Osteoblast (primary cell): ENCODE results near the gene P2RX6. TPM values are rescaled to one million over a fixed set of nuclear protein-coding genes. Genes with fewer than 3 reads are reported as not detected.

Experiments
- DNase-seq: peaks from one replicate; pipeline ENCODE4 v3.0.0; 2011; ENCODE audit warnings: low spot score, mixed read lengths; ENCODE audit not compliant: insufficient read length; ENCODE audit errors: missing footprints
- H2AFZ ChIP-seq: 2 replicates; pipeline ENCODE4 v1.6.0; 2011; ENCODE audit warnings: mild to moderate bottlenecking, low read length
- H3K27ac ChIP-seq: 2 replicates; pipeline ENCODE4 v1.5.1; 2011; ENCODE audit warnings: mild to moderate bottlenecking, low read depth, low read length, moderate library complexity
- H3K27me3 ChIP-seq: 2 replicates; pipeline ENCODE4 v1.6.0; 2012; ENCODE audit warnings: mild to moderate bottlenecking, control low read depth, inconsistent platforms, low read length, moderate library complexity; ENCODE audit not compliant: insufficient read depth
- H3K36me3 ChIP-seq: 2 replicates; pipeline ENCODE4 v1.5.1; 2011; ENCODE audit warnings: mild to moderate bottlenecking, low read length, control low read depth, moderate library complexity; ENCODE audit not compliant: insufficient read depth
- H3K4me1 ChIP-seq: 2 replicates; pipeline ENCODE4 v1.5.1; 2011; ENCODE audit warnings: mild to moderate bottlenecking, low read length, control low read depth, moderate library complexity; ENCODE audit not compliant: insufficient read depth
- H3K4me2 ChIP-seq: 2 replicates; pipeline ENCODE4 v1.6.0; 2011; ENCODE audit warnings: mild to moderate bottlenecking, low read length; ENCODE audit not compliant: insufficient read depth
- H3K4me3 ChIP-seq: fragments of 200-600 bp; sonication (generic); 3 replicates; pipeline ENCODE4 v1.5.1; 2012; ENCODE audit warnings: mild to moderate bottlenecking, low read length, inconsistent platforms; ENCODE audit not compliant: insufficient read depth
- H3K79me2 ChIP-seq: 2 replicates; pipeline ENCODE4 v1.6.0; 2012; ENCODE audit warnings: mild to moderate bottlenecking, low read length, control low read depth, inconsistent platforms; ENCODE audit not compliant: insufficient read depth
- H3K9me3 ChIP-seq: 2 replicates; pipeline ENCODE4 v1.5.1; 2011; ENCODE audit warnings: low read depth, low read length, control low read depth
- H4K20me1 ChIP-seq: 2 replicates; pipeline ENCODE4 v1.6.0; 2012; ENCODE audit warnings: mild to moderate bottlenecking, low read length, control low read depth; ENCODE audit not compliant: insufficient read depth
- CTCF ChIP-seq: IDR thresholded peaks from 2 replicates; pipeline ENCODE4 v1.5.1; 2011; ENCODE audit warnings: mild to moderate bottlenecking, low read depth, low read length, moderate library complexity; ENCODE audit errors: extremely low read depth
- total RNA-seq: library from RNA; depleted of rRNA; stranded (reverse); fragments of >200 nt; gene quantifications from 2 replicates; pipeline ENCODE4 v1.2.3, GENCODE V29; 2012

P2RX6 gene
- total RNA-seq, 1 donor: 5.1 TPM

- Histone ChIP-seq H3K4me2 (peak overlapping the region; percentile 97), H3K79me2 (peaks cover 34% of the 10 kb centered on the region), H4K20me1 (peaks cover 6% of the 10 kb centered on the region), H3K27ac (peak overlapping the region; percentile 85), H2AFZ (peak overlapping the region; percentile 91), H3K4me3 (peak overlapping the region; percentile 99), H3K9me3 (peaks cover 7% of the 10 kb centered on the region), H3K4me1 (peaks cover 30% of the 10 kb centered on the region), H3K36me3 (peaks cover 12% of the 10 kb centered on the region), H3K27me3 (no peaks in the 10 kb centered on the region)
- TF ChIP-seq CTCF: no peak
- no peak for DNase-seq
These were observed 33.8 kb upstream of the P2RX6 start for GRCh38 chr22:20980938-20981722.

GRCh38 chr22:20981787-20982562 is 33.0 kb upstream of the P2RX6 start, which contains the start of gene LZTR1:
Gene LZTR1, plus strand, starts transcription at chr22:20982297. Its CDS starts 75 bp downstream, at chr22:20982372.
- H2AFZ ChIP-seq: peak within 1 kb of the TSS; percentile 91
- peak within 1 kb of the TSS; percentile 85 for H3K27ac ChIP-seq
- H4K20me1 ChIP-seq: peaks cover 6% of the 10 kb centered on the region
- H3K4me3 ChIP-seq: peak within 1 kb of the TSS; percentile 99
- H3K4me2 ChIP-seq: peak within 1 kb of the TSS; percentile 97
- H3K79me2 ChIP-seq: peaks cover 34% of the 10 kb centered on the region
- H3K27me3 ChIP-seq: no peaks in the 10 kb centered on the region
- DNase-seq: peak; percentile 99
- H3K36me3 ChIP-seq: peaks cover 18% of the 10 kb centered on the region
- H3K9me3 ChIP-seq: peaks cover 7% of the 10 kb centered on the region
- peak; percentile 60 for TF ChIP-seq CTCF
- peaks cover 30% of the 10 kb centered on the region for H3K4me1 ChIP-seq

- Histone ChIP-seq H3K4me2 (peak overlapping the region; percentile 97), H3K4me1 (peaks cover 30% of the 10 kb centered on the region), H2AFZ (peak overlapping the region; percentile 91), H3K79me2 (peaks cover 34% of the 10 kb centered on the region), H3K27ac (peak overlapping the region; percentile 85), H3K4me3 (peak overlapping the region; percentile 99), H3K27me3 (no peaks in the 10 kb centered on the region), H3K36me3 (peaks cover 22% of the 10 kb centered on the region), H4K20me1 (peaks cover 6% of the 10 kb centered on the region), H3K9me3 (peaks cover 7% of the 10 kb centered on the region)
- DNase-seq: no peak
- no peak for TF ChIP-seq CTCF
These were observed 32.4 kb upstream of the P2RX6 start for GRCh38 chr22:20982563-20982882.
